Epithelial cell of prostate (primary cell): Measurements from ENCODE around the gene KISS1R.
"Not testable (repeated sequence)": the region's sequence is repeated elsewhere in the genome, so short reads cannot be mapped to it uniquely, and the experiment has no call there.

ENCODE experiments used
- DNase-seq: peaks from one replicate; pipeline ENCODE4 v3.0.0-alpha.2; 2011; ENCODE audit warnings: low read depth, low spot score
- H3K27ac ChIP-seq: fragments of 450-650 bp; 2 replicates; pipeline ENCODE4 v1.5.1; 2017; ENCODE audit warnings: mild to moderate bottlenecking

KISS1R gene

GRCh38 chr19:950352-951066 is 33.4 kb downstream of the KISS1R start:
- no peak overlapping the region for H3K27ac ChIP-seq
- DNase-seq, result no peak

DNA sequence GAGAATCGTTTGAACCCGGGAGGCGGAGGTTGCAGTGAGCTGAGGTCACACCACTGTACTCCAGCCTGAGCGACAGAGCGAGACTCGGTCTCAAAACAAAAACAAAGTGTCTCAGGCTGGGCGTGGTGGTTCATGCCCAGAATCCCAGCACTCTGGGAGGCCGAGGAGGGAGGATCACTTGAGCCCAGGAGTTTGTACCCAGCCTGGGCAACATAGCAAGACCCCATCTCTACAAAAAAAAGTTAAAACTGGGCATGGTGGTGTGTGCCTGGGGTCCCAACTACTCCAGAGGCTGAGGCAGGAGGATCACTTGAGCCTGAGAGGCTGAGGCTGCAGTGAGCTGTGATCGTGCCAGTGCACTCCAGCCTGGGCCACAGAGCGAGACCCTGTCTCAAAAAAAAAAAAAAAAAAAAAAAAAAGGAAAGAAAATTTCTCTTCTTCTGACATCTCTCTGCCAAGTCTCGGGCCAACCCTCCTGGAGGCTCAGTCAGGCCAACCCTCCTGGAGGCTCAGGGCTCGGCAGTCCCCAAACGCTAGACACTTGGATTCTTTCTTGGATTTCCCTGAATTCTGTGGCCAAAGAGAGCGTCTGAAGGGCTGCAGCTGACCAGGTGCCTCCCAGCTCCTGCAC is 35.0 kb downstream of the KISS1R start:
- no peak overlapping the region for H3K27ac ChIP-seq
- no peak for DNase-seq

GRCh38 chr19:952680-953444 is 35.7 kb downstream of the KISS1R start:
- no peak for DNase-seq
- H3K27ac ChIP-seq, result no peak overlapping the region

DNA sequence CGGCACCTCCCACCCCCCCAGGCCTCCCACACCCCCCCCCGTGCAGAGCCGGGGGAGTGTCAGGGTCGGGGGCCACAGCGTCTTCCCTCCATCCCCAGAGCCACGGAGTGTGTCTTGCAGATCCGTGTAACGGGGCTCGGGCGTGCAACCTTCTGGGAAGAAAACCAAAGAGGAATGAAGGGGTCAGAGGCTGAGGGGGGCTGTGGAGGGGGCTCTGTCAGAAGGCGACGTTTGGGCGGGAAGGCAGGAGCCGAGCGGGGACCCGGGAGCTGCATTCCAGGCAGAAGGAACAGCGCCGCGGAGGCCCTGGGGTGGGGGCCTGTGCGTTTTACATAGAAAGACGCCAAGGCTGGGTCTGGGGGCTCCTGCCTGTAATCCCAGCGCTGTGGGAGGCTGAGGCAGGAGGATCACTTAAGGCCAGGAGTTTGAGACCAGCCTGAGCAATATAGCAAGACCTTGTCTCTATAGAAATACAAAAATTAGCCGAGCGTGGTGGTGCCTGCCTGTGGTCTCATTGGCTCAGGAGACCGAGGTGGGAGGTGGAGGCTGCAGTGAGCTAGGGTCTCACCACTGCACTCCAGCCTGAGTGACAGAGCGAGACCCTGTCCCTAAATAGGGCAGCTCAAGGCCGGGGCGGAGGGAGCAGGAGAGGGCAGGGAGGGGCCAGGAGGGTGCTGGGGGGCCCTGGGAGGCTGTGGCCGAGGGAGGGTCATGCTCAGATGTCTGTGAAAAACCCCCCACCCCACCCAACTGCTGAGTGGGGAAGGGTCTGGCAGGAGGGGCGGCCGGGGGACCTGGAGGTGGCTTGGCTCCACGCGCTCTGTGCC is 36.5 kb downstream of the KISS1R start:
- H3K27ac ChIP-seq, result no peak overlapping the region

GRCh38 chr19:954272-954671 is 37.1 kb downstream of the KISS1R start:
- no peak for DNase-seq
- H3K27ac ChIP-seq, result no peak overlapping the region

More for the DNA sequence above, 36.5 kb downstream of the KISS1R start:
- no peak for DNase-seq

GRCh38 chr19:954672-955494 is 37.8 kb downstream of the KISS1R start:
- no peak for DNase-seq
- H3K27ac ChIP-seq, result no peak overlapping the region

DNA sequence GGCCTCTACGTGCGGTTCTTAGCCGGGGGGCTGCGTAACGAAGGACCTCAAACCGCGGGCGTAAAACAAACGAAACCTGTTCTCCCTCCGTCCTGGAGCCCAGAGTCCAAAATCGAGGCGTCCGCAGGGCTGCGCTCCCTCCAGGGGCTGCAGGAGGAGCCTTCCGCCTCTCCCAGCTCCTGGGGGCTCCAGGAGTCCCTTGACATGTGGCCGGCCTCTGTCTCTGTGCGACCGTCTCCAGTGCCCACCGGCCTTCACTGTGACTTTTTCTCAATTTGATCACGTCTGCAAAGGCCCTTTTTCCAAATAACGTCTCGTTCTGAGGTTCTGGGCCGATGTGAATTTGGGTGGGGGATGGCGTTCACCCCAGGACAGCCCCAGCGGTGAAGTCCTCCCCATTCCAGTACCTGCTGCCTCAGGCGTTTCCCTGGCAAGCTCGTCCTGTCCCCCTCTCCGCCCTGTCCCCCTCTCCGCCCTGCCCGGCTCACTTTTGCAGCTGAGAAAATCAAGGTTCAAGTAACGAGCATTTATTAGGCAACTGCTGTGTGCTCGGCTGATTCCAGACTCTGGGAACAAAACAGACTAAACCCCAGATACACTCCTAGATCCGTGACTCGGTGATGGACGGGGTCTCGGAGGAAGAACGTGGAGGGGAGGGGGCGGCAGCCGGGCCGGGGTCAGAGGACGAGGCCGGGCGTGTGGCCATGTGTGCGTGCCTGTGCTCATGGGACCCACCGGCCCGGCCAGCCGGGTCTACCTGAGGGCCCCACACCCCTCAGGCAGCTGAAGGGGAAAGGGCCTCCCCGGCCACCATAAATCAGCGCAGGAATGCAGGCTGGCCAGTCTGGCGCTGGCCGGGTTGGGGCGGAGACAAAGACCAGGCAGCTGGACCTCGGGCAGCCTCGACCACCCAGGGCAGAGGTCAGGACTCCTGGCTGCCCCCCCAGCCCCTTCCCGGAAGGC is 39.0 kb downstream of the KISS1R start:
- DNase-seq, result no peak
- no peak overlapping the region for H3K27ac ChIP-seq

GRCh38 chr19:956766-957440 is 39.8 kb downstream of the KISS1R start:
- H3K27ac ChIP-seq, result no peak overlapping the region
- no peak for DNase-seq

DNA sequence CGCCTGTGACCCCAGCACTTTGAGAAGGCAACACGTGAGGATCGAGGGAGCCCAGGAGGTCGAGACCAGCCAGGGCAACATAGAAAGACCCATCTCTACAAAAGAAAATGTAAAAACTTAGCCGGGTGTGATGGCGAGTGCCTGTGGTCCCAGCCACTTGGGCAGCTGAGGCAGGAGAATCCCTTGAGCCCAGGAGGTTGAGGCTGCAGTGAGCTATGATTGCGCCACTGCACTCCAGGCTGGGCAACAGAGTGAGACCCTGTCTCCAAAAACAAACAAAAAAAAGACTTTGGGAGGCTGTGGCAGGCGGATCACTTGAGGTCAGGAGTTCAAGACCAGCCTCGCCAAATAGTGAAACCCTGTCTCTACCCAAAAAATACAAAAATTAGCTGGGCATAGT is 40.4 kb downstream of the KISS1R start:
- H3K27ac ChIP-seq, result not testable (repeated sequence)

GRCh38 chr19:958967-959855 is 42.1 kb downstream of the KISS1R start:
- H3K27ac ChIP-seq, result no peak overlapping the region
- no peak for DNase-seq

More for the DNA sequence above, 40.4 kb downstream of the KISS1R start:
- DNase-seq, result not testable (repeated sequence)

DNA sequence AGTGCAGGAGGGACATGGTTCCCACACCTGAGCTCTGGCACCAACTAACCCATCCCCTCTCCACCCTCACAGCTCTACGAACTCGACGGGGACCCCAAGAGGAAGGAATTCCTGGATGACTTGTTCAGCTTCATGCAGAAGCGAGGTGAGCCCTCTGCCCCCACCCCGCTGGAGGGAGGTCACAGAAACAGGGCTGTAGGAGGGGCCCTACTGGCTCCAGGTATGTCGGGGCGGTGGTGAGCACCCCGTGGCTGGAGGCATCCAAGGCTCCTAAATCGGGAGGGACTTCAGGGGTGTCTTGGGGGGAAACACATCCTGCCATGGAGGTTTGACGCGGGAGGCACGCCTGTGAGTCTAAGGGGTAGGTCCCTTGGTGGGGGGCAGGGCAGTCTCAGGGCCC is 42.9 kb downstream of the KISS1R start:
- DNase-seq, result no peak
- H3K27ac ChIP-seq, result no peak overlapping the region

DNA sequence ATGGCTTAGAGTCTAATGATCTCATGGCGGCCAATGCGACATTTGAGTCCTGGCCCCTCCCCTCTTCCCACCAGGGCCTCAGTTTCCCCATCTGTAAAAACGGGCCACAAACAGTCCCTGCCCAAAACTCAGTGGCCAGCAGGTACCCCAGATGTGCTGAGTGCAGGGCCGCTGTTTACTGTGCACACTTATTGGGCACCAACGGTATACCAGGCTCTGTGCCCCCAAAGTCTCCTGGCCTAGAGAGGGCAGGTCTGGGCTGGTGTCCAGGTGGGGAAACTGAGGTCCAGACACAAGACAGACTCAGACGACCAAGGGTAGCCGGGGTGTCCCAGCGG is 43.4 kb downstream of the KISS1R start:
- no peak overlapping the region for H3K27ac ChIP-seq
- DNase-seq, result no peak

GRCh38 chr19:961866-962620 is 44.9 kb downstream of the KISS1R start:
- H3K27ac ChIP-seq, result no peak overlapping the region
- no peak for DNase-seq

DNA sequence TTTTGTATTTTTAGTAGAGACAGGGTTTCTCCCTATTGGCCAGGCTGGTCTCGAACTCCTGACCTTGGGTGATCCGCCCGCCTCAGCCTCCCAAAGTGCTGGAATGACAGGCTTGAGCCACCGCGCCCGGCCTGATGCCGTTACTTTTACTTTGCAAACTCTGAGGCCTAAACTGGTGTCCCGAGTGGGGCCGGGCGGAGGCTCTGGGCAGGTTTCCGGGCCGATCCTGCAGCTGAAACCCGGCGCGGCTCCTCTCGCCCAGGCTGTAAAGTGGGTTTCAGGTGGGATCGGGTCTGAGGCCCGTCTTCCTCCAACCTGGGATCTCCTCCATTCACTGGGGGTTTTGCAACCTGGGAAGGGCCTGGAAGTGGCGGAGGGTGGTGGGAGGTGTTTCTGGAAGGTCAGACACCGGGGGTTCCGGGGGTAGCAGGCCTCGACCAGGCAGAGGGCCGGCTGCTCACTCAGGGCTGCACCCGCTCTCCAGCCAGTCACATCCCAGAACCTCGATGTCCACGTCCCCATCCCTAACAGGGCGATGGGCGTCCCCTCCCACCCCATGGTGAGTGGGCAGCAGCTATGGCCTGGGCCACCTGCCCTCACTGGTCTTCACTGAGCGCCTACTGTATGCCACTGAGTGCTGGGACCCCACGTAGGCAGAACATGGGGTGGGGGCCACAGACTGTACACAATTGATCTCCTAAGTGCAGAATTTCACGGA is 45.7 kb downstream of the KISS1R start:
- no peak overlapping the region for H3K27ac ChIP-seq

GRCh38 chr19:963486-963951 is 46.4 kb downstream of the KISS1R start:
- no peak overlapping the region for H3K27ac ChIP-seq
- no peak for DNase-seq

More for the DNA sequence above, 45.7 kb downstream of the KISS1R start:
- no peak for DNase-seq

GRCh38 chr19:964116-964520 is 47.0 kb downstream of the KISS1R start:
- no peak for DNase-seq
- no peak overlapping the region for H3K27ac ChIP-seq
